Panc1 (cell line): ENCODE data around the gene MTUS2. TPM values are rescaled to one million over a fixed set of nuclear protein-coding genes. Genes with fewer than 3 reads are reported as not detected.

Experiments
- ATAC-seq: fragments of 200-7000 bp; cut with Tn5 transposase; 2 replicates; pipeline ENCODE4 v1.9.1; 2020; ENCODE audit warnings: mild to moderate bottlenecking, moderate library complexity
- BruUV-seq: library from RNA; stranded (reverse); fragments of 400-500 nt; replicated peaks from 2 replicates; lab custom pipeline; 2021; lab: Mats Ljungman, UMichigan
- CTCF ChIA-PET: fragments of 300-600 bp; sonication (Branson Sonifier 250); formaldehyde crosslinking; loops from one replicate; lab custom pipeline; 2022; ENCODE audit warnings: antibody characterized with exemption; lab: Charles Lee
- POLR2A ChIA-PET: fragments of 300-600 bp; sonication (Branson Sonifier 250); formaldehyde crosslinking; loops from one replicate; lab custom pipeline; 2022; ENCODE audit warnings: antibody characterized with exemption; lab: Charles Lee
- DNase-seq: peaks from one replicate; pipeline ENCODE4 v3.0.0-alpha.2; 2010; ENCODE audit warnings: low read depth, low spot score
- H3K27ac ChIP-seq: 2 replicates; pipeline ENCODE4 v1.5.1; 2011; ENCODE audit warnings: mild to moderate bottlenecking, low read length, inconsistent platforms
- H3K27me3 ChIP-seq: fragments of 200-500 bp; sonication (Bioruptor generic); 2 replicates; pipeline ENCODE4 v1.6.0; 2014; ENCODE audit warnings: low read length, inconsistent platforms; ENCODE audit not compliant: control insufficient read depth, insufficient read depth
- H3K36me3 ChIP-seq: fragments of 200-500 bp; sonication (Bioruptor generic); 2 replicates; pipeline ENCODE4 v1.5.1; 2014; ENCODE audit warnings: inconsistent platforms, mild to moderate bottlenecking, low read length, moderate library complexity; ENCODE audit not compliant: control insufficient read depth, insufficient read depth
- H3K4me1 ChIP-seq: 2 replicates; pipeline ENCODE4 v1.5.1; 2011; ENCODE audit warnings: inconsistent platforms, mild to moderate bottlenecking, low read length, moderate library complexity; ENCODE audit not compliant: control insufficient read depth, insufficient read depth
- H3K4me3 ChIP-seq, 2 experiments: 2 replicates each; pipeline ENCODE4 v1.5.1; 2011 to 2012; ENCODE audit warnings: low read depth in 2 of 2, low read length in 2 of 2, mild to moderate bottlenecking in 2 of 2, inconsistent platforms in 1 of 2, moderate library complexity in 1 of 2
- H3K9me3 ChIP-seq: fragments of 200-500 bp; sonication (Bioruptor generic); 2 replicates; pipeline ENCODE4 v1.5.1; 2014; ENCODE audit warnings: low read depth, mild to moderate bottlenecking, inconsistent platforms, low read length, moderate library complexity; ENCODE audit not compliant: control insufficient read depth, insufficient read depth
- POLR2AphosphoS5 ChIP-seq: IDR thresholded peaks from 2 replicates; pipeline ENCODE4 v1.6.1; 2012; ENCODE audit warnings: mild to moderate bottlenecking, low read depth, low read length, moderate library complexity
- SIN3A ChIP-seq: IDR thresholded peaks from 2 replicates; pipeline ENCODE4 v1.6.1; 2012; ENCODE audit warnings: low read depth, mild to moderate bottlenecking, low read length, moderate library complexity, borderline replicate concordance; ENCODE audit not compliant: insufficient read depth
- TCF7L2 ChIP-seq: IDR thresholded peaks from 2 replicates; pipeline ENCODE4 v1.6.1; 2011; ENCODE audit warnings: mild to moderate bottlenecking, low read depth, low read length, inconsistent platforms
- in situ Hi-C: cut with HindIII; loops from 2 replicates; pipeline ENCODE4 v1.10.0; 2016; ENCODE audit warnings: low sequenced_read_pairs, low pct_unique_long_range_greater_than_20kb
- intact Hi-C: fragments of 100-400 bp; cut with micrococcal nuclease; formaldehyde crosslinking; loops from one replicate; pipeline ENCODE4 v1.10.0; 2022; ENCODE audit not compliant: unreplicated experiment
- total RNA-seq: library from RNA; stranded (reverse); gene quantifications from one replicate; pipeline ENCODE4 v1.2.1, GENCODE V29; 2021; ENCODE audit not compliant: unreplicated experiment
- TF ChIP-seq, protein P1 (sequence below), 2 experiments: IDR thresholded peaks; 2 replicates each; pipeline ENCODE4 v1.6.1; 2011 to 2012; ENCODE audit warnings: low read depth in 2 of 2, control low read depth in 1 of 2, low read length in 1 of 2, mild to moderate bottlenecking in 1 of 2, moderate library complexity in 1 of 2; ENCODE audit not compliant: insufficient read depth in 1 of 2
- TF ChIP-seq, protein P2 (sequence below): fragments of 450-650 bp; IDR thresholded peaks from 2 replicates; pipeline ENCODE4 v1.5.1; 2017; ENCODE audit warnings: mild to moderate bottlenecking

Gene MTUS2
- total RNA-seq, 1 experiment from 2014 or later = 0.05 TPM

DNA sequence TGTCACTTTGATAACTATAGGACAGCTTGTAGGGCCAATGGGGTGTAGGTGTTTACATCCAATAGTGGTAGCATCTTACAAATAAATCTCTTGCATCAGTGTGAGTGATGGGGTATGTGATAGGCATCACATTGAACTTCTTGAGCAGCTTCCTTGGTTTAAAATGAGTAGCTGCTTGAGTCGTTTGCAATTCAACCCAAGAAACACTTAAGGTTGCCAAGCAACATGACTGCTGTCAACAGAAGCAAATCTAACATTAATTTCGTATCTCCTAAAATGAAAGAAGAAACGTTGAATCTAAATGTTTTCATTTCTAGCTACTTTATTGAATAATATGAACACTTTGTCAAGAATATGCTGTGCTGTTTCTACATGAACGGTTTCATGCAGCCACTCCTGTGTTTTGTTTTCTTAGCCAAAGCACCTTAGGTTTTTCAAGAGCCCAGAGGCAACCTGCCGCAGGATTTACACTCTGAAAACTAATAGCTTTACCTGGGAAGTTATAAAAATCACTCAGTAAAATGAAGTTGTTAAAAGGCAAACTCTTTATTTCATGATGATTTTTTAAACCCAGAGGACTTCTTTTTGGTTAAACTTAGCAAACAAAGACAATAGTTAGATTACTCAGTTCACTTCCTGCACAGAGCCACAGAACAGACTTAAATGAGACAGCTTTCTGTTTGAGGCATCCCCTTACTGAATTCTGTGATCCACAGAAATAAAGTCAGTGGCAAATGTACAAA is 305.2 kb downstream of the MTUS2 start:
- Histone ChIP-seq H3K9me3 (no peaks in the 10 kb centered on the region), H3K36me3 (no peaks in the 10 kb centered on the region), H3K4me1 (no peaks in the 10 kb centered on the region), H3K27ac (no peak overlapping the region), H3K27me3 (no peaks in the 10 kb centered on the region; the same call in 1 of the 2 replicates), H3K4me3 (no peak overlapping the region)
- in situ Hi-C loops = no loop called here
- TF ChIP-seq POLR2AphosphoS5 (no peak), SIN3A (no peak), TCF7L2 (no peak)
- no TSS peak for BruUV-seq
- POLR2A ChIA-PET = no interaction called here
- CTCF ChIA-PET = no interaction called here
- intact Hi-C loops = no loop called here
- DNase-seq (no peak), ATAC-seq (no peak)

DNA sequence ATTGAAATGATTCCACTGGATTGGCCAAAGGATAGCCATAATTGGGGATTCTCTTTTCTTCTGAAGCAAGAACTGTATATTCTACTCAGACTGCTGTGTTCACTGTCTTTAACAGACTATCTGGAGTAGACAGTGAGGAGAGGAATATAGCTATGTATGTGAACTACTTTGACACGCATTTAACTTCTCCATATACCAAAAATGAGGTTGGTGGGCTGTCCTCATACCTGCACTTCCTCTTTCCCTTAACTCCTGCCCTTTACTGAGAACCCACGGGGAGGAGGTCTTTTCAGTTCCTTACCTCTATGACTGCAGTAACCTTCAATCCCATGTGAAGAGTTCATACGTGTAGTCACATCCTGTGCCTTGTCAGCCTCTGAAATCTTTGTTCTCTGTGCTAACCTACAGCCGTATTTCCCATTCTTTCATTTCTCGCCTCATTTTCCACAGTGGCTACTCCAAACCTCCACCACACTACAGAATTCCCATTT is 305.8 kb downstream of the MTUS2 start:
- Histone ChIP-seq H3K9me3 (no peaks in the 10 kb centered on the region), H3K4me3 (no peak overlapping the region), H3K36me3 (no peaks in the 10 kb centered on the region), H3K27ac (no peak overlapping the region), H3K4me1 (no peaks in the 10 kb centered on the region), H3K27me3 (no peaks in the 10 kb centered on the region)
- in situ Hi-C loops = no loop called here
- BruUV-seq = no TSS peak
- ChIA-PET POLR2A (no interaction called here), CTCF (no interaction called here)
- DNase-seq (no peak), ATAC-seq (no peak)
- intact Hi-C loops = no loop called here
- TF ChIP-seq SIN3A (no peak), TCF7L2 (no peak), POLR2AphosphoS5 (no peak)
- TF ChIP-seq, protein P1, sequence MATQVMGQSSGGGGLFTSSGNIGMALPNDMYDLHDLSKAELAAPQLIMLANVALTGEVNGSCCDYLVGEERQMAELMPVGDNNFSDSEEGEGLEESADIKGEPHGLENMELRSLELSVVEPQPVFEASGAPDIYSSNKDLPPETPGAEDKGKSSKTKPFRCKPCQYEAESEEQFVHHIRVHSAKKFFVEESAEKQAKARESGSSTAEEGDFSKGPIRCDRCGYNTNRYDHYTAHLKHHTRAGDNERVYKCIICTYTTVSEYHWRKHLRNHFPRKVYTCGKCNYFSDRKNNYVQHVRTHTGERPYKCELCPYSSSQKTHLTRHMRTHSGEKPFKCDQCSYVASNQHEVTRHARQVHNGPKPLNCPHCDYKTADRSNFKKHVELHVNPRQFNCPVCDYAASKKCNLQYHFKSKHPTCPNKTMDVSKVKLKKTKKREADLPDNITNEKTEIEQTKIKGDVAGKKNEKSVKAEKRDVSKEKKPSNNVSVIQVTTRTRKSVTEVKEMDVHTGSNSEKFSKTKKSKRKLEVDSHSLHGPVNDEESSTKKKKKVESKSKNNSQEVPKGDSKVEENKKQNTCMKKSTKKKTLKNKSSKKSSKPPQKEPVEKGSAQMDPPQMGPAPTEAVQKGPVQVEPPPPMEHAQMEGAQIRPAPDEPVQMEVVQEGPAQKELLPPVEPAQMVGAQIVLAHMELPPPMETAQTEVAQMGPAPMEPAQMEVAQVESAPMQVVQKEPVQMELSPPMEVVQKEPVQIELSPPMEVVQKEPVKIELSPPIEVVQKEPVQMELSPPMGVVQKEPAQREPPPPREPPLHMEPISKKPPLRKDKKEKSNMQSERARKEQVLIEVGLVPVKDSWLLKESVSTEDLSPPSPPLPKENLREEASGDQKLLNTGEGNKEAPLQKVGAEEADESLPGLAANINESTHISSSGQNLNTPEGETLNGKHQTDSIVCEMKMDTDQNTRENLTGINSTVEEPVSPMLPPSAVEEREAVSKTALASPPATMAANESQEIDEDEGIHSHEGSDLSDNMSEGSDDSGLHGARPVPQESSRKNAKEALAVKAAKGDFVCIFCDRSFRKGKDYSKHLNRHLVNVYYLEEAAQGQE (IDR thresholded peaks at IDR 0.05; ENCODE audit: insufficient read depth in 1 of 2, low read depth in 2 of 2, low read length in 1 of 2) = no peak
- TF ChIP-seq, protein P2, sequence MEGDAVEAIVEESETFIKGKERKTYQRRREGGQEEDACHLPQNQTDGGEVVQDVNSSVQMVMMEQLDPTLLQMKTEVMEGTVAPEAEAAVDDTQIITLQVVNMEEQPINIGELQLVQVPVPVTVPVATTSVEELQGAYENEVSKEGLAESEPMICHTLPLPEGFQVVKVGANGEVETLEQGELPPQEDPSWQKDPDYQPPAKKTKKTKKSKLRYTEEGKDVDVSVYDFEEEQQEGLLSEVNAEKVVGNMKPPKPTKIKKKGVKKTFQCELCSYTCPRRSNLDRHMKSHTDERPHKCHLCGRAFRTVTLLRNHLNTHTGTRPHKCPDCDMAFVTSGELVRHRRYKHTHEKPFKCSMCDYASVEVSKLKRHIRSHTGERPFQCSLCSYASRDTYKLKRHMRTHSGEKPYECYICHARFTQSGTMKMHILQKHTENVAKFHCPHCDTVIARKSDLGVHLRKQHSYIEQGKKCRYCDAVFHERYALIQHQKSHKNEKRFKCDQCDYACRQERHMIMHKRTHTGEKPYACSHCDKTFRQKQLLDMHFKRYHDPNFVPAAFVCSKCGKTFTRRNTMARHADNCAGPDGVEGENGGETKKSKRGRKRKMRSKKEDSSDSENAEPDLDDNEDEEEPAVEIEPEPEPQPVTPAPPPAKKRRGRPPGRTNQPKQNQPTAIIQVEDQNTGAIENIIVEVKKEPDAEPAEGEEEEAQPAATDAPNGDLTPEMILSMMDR = no peak

DNA sequence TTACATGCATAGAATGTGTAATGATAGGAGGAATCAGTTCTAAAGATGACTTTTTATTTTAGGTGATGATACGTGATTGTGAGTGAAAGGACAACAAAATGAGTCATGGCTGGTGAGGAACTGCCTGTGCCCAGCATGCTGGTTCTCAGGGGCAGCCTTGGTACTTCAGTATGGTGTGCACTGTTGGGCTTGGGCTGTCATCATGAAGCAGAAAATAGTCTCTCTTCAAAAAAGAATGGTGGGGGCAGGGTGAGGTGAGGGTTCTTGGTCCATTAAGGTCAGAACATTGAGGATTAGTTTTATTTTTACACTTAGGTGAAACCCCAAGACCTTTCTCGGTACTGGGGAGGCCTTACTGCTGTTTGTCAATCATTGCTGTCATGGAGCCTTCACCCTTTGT is 309.5 kb downstream of the MTUS2 start:
- TF ChIP-seq POLR2AphosphoS5 (no peak), TCF7L2 (no peak), SIN3A (no peak)
- TF ChIP-seq, protein P1 (IDR thresholded peaks at IDR 0.05; ENCODE audit: insufficient read depth in 1 of 2, low read depth in 2 of 2, low read length in 1 of 2) = no peak
- TF ChIP-seq, protein P2 = no peak
- H3K4me3 ChIP-seq = no peak overlapping the region

More for the DNA sequence above, 309.5 kb downstream of the MTUS2 start:
- no peaks in the 10 kb centered on the region for H3K27me3 ChIP-seq
- DNase-seq (no peak), ATAC-seq (no peak)
- BruUV-seq = no TSS peak
- intact Hi-C loops = no loop called here
- H3K4me1 ChIP-seq = no peaks in the 10 kb centered on the region
- no peaks in the 10 kb centered on the region for H3K36me3 ChIP-seq
- no peak overlapping the region for H3K27ac ChIP-seq
- in situ Hi-C loops = no loop called here
- H3K9me3 ChIP-seq = no peaks in the 10 kb centered on the region
- ChIA-PET CTCF (no interaction called here), POLR2A (no interaction called here)
